Bronchial epithelial cell (primary cell): ENCODE data around the gene ZCCHC8. TPM values are rescaled to one million over a fixed set of nuclear protein-coding genes. Genes with fewer than 3 reads are reported as not detected.
"Not testable (repeated sequence)": the region's sequence is repeated elsewhere in the genome, so short reads cannot be mapped to it uniquely, and the experiment has no call there.

Source experiments
- DNase-seq: peaks from one replicate; pipeline ENCODE4 v3.0.0-alpha.2; 2010; ENCODE audit warnings: low read depth
- FAIRE-seq: peaks from 2 replicates; lab custom pipeline; 2011; peaks lifted over from hg19 to GRCh38; lab: Jason Lieb, UNC
- H3K27me3 ChIP-seq: 2 replicates; pipeline ENCODE4 v1.5.1; 2011; ENCODE audit warnings: low read length; ENCODE audit not compliant: control insufficient read depth, insufficient read depth
- H3K36me3 ChIP-seq: 2 replicates; pipeline ENCODE4 v1.5.1; 2011; ENCODE audit warnings: low read length; ENCODE audit not compliant: control insufficient read depth, insufficient read depth
- H3K4me3 ChIP-seq: 2 replicates; pipeline ENCODE4 v1.5.1; 2011; ENCODE audit warnings: mild to moderate bottlenecking, low read depth, low read length, control low read depth
- CTCF ChIP-seq: IDR thresholded peaks from 2 replicates; pipeline ENCODE4 v1.5.1; 2011; ENCODE audit warnings: mild to moderate bottlenecking, moderate library complexity, low read length, control low read depth, inconsistent platforms; ENCODE audit not compliant: insufficient read depth, severe bottlenecking
- total RNA-seq: library from RNA; depleted of rRNA; stranded (reverse); fragments of >200 nt; gene quantifications from 2 replicates; pipeline ENCODE4 v1.2.1, GENCODE V29; 2014

ZCCHC8 gene
- total RNA-seq, 1 donor from 2014 or later, result 12.9 TPM

DNA sequence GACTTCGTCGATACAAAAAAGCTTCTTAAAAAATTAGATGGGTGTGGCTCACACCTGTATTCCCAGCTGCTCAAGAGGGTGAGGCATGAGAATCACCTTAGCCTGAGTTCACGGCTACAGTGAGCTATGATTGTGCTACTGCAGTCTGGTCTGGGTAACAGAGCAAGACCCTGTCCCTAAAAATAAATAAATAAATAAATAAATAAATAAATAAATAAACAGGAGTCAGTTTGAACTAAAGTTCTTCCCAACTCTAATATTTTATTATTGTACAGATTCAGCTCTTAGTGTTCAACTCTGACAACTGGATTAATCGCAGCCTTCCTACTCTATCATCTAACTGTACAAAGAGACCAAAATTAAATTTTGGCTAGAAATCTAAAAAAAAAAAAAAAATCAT lies 65.5 kb downstream of the ZCCHC8 start:
- no peak for DNase-seq
- FAIRE-seq, result no peak
- no peaks in the 10 kb centered on the region for H3K36me3 ChIP-seq
- no peak for TF ChIP-seq CTCF
- H3K27me3 ChIP-seq, result no peaks in the 10 kb centered on the region
- H3K4me3 ChIP-seq, result no peak overlapping the region

- H3K27me3 ChIP-seq, DNase-seq, H3K36me3 ChIP-seq, H3K4me3 ChIP-seq, FAIRE-seq: not testable (repeated sequence)
Observed at GRCh38 chr12:122429043-122429442, 71.7 kb downstream of the ZCCHC8 start.

DNA sequence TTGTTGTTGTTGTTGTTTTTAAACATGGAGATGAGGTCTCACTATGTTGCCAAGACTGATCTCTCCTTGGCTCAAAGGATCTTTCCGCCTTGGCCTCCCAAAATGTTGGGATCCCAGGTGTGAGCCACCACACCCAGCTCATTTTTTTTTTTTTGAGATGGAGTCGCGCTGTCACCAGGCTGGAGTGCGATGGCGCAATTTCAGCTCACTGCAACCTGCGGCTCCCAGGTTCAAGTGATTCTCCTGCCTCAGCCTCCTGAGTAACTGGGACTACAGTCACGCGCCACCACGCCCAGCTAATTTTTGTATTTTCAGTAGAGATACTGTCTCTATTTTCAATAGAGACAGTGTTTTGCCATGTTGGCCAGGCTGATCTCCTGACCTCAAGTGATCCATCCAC lies 73.3 kb downstream of the ZCCHC8 start:
- TF ChIP-seq CTCF, result no peak
- no peak for DNase-seq
- no peak for FAIRE-seq
- H3K36me3 ChIP-seq, result no peaks in the 10 kb centered on the region
- H3K27me3 ChIP-seq, result no peaks in the 10 kb centered on the region
- no peak overlapping the region for H3K4me3 ChIP-seq

DNA sequence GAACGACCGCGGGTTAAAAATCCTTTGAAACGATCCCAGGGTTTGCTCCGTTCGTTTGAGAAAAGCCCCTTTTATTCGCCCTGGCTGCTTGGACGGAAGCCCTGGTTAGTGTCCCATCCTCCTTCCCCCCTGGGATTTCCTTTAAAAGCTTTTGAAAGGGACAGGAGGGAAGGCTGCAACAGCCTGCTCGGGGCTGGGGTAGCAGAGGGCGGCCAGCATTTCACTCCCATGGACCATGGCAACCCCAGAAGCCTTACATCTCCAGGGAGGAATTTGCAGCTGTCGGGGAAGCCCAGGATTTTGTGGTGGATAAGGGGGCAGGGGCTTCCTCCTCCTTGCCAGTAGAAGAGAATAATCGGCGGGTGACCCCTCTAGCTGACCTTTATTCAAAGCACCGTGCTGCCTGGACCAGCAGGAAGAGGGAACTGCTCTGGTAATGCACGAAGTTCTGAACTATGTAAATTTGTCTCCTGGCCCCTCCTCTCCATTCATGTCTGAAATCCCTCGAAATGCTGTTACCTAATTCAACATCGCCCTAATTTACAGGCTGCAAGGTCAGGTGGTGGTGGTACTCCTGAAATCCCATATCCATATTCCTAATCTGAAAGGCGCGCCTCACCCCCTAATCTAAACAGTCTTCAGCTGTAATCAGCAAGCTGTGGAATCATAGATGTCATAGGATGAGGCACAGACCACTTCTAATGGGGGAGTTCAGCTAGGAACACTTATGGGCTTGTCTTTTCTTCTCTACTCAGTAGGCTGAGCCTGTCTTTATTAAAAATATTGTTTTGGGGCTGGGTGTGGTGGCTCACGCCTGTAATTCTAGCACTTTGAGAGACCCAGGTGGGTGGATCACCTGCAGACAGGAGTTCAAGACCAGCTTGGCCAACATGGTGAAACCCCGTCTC lies 77.2 kb downstream of the ZCCHC8 start:
- Histone ChIP-seq H3K36me3 (no peaks in the 10 kb centered on the region), H3K27me3 (no peaks in the 10 kb centered on the region), H3K4me3 (peak overlapping the region; percentile 62)
- DNase-seq (no peak), FAIRE-seq (no peak)
- no peak for TF ChIP-seq CTCF

DNA sequence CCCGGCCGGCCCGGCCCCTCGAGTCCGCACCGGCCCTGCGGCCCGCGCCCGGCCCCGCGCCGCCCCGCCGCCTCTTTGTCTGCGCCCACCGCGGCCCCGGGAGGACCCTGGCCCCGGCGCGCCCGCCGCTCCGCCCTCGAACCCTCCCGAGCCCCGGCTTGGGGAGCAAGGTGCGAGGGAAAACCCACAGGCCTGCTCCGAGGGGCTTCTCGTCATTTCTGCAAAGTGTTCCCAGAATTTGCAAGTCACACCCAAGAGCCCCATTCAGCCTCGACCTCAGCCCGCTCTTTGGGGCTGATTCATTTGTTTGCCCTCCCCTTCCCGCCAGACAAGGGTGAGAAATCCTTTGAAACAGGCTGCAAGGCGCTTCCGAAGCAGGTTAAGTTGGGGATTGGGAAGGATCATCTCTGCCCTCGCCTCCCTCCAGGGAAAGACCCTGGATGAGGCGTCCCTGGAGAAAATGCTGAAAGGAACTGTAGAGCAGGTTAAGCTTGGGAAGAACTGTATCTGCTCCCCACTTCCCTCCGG lies 77.9 kb downstream of the ZCCHC8 start:
- peak overlapping the region; percentile 62 for H3K4me3 ChIP-seq
- H3K36me3 ChIP-seq, result no peaks in the 10 kb centered on the region
- no peak for TF ChIP-seq CTCF
- FAIRE-seq (no peak), DNase-seq (peak; percentile 80)
- no peaks in the 10 kb centered on the region for H3K27me3 ChIP-seq

DNA sequence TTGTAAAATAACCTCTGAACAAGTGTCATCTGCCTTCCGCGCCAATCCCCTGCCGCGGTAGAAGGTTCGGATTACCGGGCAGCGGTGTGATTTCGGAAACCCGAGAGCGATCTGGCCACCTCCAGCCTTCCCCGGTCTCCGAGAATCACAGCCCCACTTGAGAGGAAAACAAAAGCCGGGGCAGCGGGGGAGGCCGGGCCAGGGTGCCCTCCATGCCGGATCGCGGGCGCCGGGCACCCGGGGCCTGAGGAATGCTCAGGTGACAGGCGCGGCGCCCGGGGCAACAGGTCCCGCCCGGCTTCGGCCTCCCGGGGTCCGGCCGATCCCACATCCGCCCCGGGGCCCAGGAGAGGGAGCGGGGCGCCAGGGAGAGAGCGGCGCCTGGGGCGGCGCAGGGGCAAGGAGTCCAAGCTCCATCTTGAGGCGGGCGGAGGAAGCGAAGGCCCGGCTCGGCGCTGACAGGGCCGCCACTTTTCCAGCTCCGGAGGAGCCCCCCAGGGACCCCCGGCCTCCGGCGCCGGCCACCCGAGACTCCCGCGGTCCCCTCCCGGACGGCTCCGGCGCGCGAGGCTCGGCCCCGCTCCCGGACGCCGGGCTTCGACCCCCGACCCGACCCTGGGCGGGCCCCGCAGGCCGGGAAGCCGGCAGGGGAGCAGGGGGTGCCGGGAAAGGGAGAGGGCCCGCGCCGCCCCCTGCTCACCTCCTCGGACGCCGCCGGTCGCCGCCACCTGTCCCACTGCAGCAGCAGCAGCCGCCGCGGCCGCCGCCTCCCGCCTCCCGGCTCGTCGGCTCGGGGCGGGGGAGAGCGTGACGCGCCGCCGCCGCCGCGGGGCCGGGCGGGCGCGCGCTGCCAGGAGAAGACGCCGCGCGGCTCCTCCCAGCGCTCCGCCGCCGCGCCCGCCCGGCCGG lies 78.7 kb downstream of the ZCCHC8 start, which contains the start of gene CLIP1:
CLIP1 (minus strand) TSS at position 849 of the 909 bp plus-strand sequence. CDS start 42,217 bp downstream, outside the sequence.
- peak; percentile 51 for TF ChIP-seq CTCF
- FAIRE-seq (no peak), DNase-seq (no peak)
- peak within 1 kb of the TSS; percentile 89 for H3K4me3 ChIP-seq
- H3K36me3 ChIP-seq, result no peaks in the 10 kb centered on the region
- H3K27me3 ChIP-seq, result no peaks in the 10 kb centered on the region
